HUES64 (cell line): ENCODE results near the gene TEX36. TPM values are rescaled to one million over a fixed set of nuclear protein-coding genes. Genes with fewer than 3 reads are reported as not detected.
"Not testable (repeated sequence)": the region's sequence is repeated elsewhere in the genome, so short reads cannot be mapped to it uniquely, and the experiment has no call there.

Source experiments
- H3K27ac ChIP-seq: 2 replicates; pipeline ENCODE4 v1.7.0; 2013; ENCODE audit warnings: low read depth, low read length, inconsistent platforms
- H3K27me3 ChIP-seq: 2 replicates; pipeline ENCODE4 v1.6.1; 2013; ENCODE audit warnings: mild to moderate bottlenecking, low read length; ENCODE audit not compliant: insufficient read depth
- H3K36me3 ChIP-seq: 2 replicates; pipeline ENCODE4 v1.6.1; 2013; ENCODE audit warnings: mild to moderate bottlenecking, low read length; ENCODE audit not compliant: insufficient read depth
- H3K4me1 ChIP-seq: 2 replicates; pipeline ENCODE4 v1.6.1; 2013; ENCODE audit warnings: mild to moderate bottlenecking, low read length, moderate library complexity; ENCODE audit not compliant: insufficient read depth
- H3K4me3 ChIP-seq: 2 replicates; pipeline ENCODE4 v1.5.1; 2013; ENCODE audit warnings: mild to moderate bottlenecking, low read length, moderate library complexity
- H3K9ac ChIP-seq: 2 replicates; pipeline ENCODE4 v1.6.1; 2013; ENCODE audit warnings: mild to moderate bottlenecking, low read depth, low read length
- H3K9me3 ChIP-seq: 2 replicates; pipeline ENCODE4 v1.6.1; 2013; ENCODE audit warnings: low read depth, low read length; ENCODE audit not compliant: insufficient read depth
- WGBS: fragments of 150-250, 120-280 bp; methylation state at CpG from one replicate; pipeline ENCODE4 v1.1.7; 2013; ENCODE audit warnings: missing lambda C conversion rate; 5-methylcytosine and 5-hydroxymethylcytosine counted together
- polyA plus RNA-seq, 2 experiments: library from polyadenylated mRNA; stranded (reverse); fragments of 50-300 nt; gene quantifications; one replicate each; pipeline ENCODE4 v1.2.3, GENCODE V29; 2013

The TEX36 gene
- polyA plus RNA-seq (2013, experiment 1 of 2), result not detected
- polyA plus RNA-seq (2013, experiment 2 of 2), result not detected

GRCh38 chr10:125683063-125683462, at the start of gene TEX36:
Gene TEX36 (minus strand): TSS chr10:125683163. CDS start chr10:125682989, 174 bp downstream.
- WGBS, result 77% methylated on average over 3 of the region's 3 CpGs
- Histone ChIP-seq H3K9me3 (no peaks in the 10 kb centered on the region), H3K4me3 (no peak within 1 kb of the TSS), H3K9ac (no peak within 1 kb of the TSS), H3K36me3 (no peaks in the 10 kb centered on the region), H3K27ac (no peak within 1 kb of the TSS), H3K27me3 (no peaks in the 10 kb centered on the region), H3K4me1 (no peaks in the 10 kb centered on the region)

GRCh38 chr10:125727436-125727835, 44.5 kb upstream of the TEX36 start:
- H3K36me3 ChIP-seq, result peaks cover 100% of the 10 kb centered on the region
- H3K9ac ChIP-seq, result no peak overlapping the region
- H3K9me3 ChIP-seq, result no peaks in the 10 kb centered on the region
- 66% methylated on average over 3 of the region's 3 CpGs for WGBS
- no peaks in the 10 kb centered on the region for H3K4me1 ChIP-seq
- H3K4me3 ChIP-seq, result no peak overlapping the region
- no peak overlapping the region for H3K27ac ChIP-seq
- H3K27me3 ChIP-seq, result no peaks in the 10 kb centered on the region

GRCh38 chr10:125726914-125727313, 44.0 kb upstream of the TEX36 start:
- H3K4me3 ChIP-seq, result no peak overlapping the region
- no peaks in the 10 kb centered on the region for H3K27me3 ChIP-seq
- H3K27ac ChIP-seq, result no peak overlapping the region
- no peak overlapping the region for H3K9ac ChIP-seq
- no peaks in the 10 kb centered on the region for H3K4me1 ChIP-seq
- peaks cover 100% of the 10 kb centered on the region for H3K36me3 ChIP-seq
- 95% methylated on average over 7 of the region's 7 CpGs for WGBS
- H3K9me3 ChIP-seq, result no peaks in the 10 kb centered on the region

GRCh38 chr10:125722811-125723210, 39.8 kb upstream of the TEX36 start:
- Histone ChIP-seq H3K9me3 (no peaks in the 10 kb centered on the region), H3K4me1 (no peaks in the 10 kb centered on the region), H3K27me3 (no peaks in the 10 kb centered on the region), H3K9ac (no peak overlapping the region), H3K27ac (no peak overlapping the region), H3K4me3 (no peak overlapping the region), H3K36me3 (peaks cover 70% of the 10 kb centered on the region)
- WGBS, result 92% methylated on average over 1 of the region's 1 CpG

GRCh38 chr10:125721035-125721434, 38.1 kb upstream of the TEX36 start:
- Histone ChIP-seq H3K4me1 (no peaks in the 10 kb centered on the region), H3K9me3 (no peaks in the 10 kb centered on the region), H3K36me3 (peaks cover 52% of the 10 kb centered on the region), H3K9ac (peak overlapping the region; percentile 96; the same call in 1 of the 2 replicates), H3K4me3 (peak overlapping the region; percentile 94), H3K27me3 (no peaks in the 10 kb centered on the region), H3K27ac (no peak overlapping the region)
- 94% methylated on average over 6 of the region's 6 CpGs for WGBS

GRCh38 chr10:125720002-125720382, 37.0 kb upstream of the TEX36 start:
- H3K4me3 ChIP-seq, result peak overlapping the region; percentile 94
- H3K4me1 ChIP-seq, result no peaks in the 10 kb centered on the region
- H3K9ac ChIP-seq, result peak overlapping the region; percentile 96
- no peaks in the 10 kb centered on the region for H3K27me3 ChIP-seq
- H3K36me3 ChIP-seq, result peaks cover 41% of the 10 kb centered on the region
- H3K27ac ChIP-seq, result peak overlapping the region; percentile 79
- H3K9me3 ChIP-seq, result no peaks in the 10 kb centered on the region
- WGBS, result 3% methylated on average over 15 of the region's 15 CpGs

GRCh38 chr10:125719173-125720001, 36.4 kb upstream of the TEX36 start, which contains the start of gene EDRF1:
Gene EDRF1 (plus strand): TSS chr10:125719709. CDS start chr10:125719808, 99 bp downstream.
- no peaks in the 10 kb centered on the region for H3K27me3 ChIP-seq
- under 1% methylated on average over 72 of the region's 72 CpGs for WGBS
- H3K27ac ChIP-seq, result peak within 1 kb of the TSS; percentile 79
- peaks cover 35% of the 10 kb centered on the region for H3K36me3 ChIP-seq
- peak within 1 kb of the TSS; percentile 96 for H3K9ac ChIP-seq
- H3K4me1 ChIP-seq, result no peaks in the 10 kb centered on the region
- peak within 1 kb of the TSS; percentile 94 for H3K4me3 ChIP-seq
- no peaks in the 10 kb centered on the region for H3K9me3 ChIP-seq

DNA sequence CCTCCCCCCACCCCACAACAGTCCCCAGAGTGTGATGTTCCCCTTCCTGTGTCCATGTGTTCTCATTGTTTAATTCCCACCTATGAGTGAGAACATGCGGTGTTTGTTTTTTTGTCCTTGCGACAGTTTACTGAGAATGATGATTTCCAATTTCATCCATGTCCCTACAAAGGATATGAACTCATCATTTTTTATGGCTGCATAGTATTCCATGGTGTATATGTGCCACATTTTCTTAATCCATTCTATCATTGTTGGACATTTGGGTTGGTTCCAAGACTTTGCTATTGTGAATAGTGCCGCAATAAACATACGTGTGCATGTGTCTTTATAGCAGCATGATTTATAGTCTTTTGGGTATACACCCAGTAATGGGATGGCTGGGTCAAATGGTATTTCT, 31.8 kb upstream of the TEX36 start:
- not testable (repeated sequence) for H3K36me3 ChIP-seq

DNA sequence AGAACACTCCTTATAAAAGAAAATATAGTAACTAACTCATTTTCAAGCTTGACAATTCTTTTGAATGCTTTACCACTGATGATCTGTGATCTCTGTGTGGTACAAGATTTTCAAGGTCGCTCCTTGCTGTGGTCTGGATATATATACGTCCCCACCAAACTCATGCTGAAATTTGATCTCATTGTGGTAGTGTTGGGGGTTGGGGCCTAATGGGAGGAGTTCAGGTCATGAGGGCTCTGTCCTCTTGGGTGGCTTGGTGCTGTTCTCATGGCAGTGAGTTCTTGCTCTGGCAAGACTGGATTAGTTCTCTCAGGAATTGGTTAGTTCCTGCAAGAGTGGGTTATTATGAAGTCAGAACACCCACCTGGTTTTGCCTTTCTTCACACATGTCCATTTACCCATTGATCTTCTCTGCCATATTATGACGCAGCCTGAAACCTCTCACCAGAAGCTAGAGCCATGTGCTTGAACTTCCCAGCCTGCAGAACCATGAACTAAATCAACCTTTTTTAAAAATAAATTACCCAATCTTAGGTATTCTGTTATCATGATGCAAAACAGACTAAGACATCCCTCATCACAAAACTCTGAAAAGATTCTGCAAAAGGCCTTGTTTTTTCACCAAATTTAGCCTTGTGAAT, 28.3 kb upstream of the TEX36 start:
- 92% methylated on average over 3 of the region's 3 CpGs for whole genome bisulfite sequencing
- Histone ChIP-seq H3K27ac (no peak overlapping the region), H3K4me1 (peaks cover 24% of the 10 kb centered on the region), H3K4me3 (no peak overlapping the region), H3K27me3 (no peaks in the 10 kb centered on the region), H3K9me3 (no peaks in the 10 kb centered on the region; the same call in 1 of the 2 replicates), H3K9ac (no peak overlapping the region), H3K36me3 (no peaks in the 10 kb centered on the region)

More for the DNA sequence above, 31.8 kb upstream of the TEX36 start:
- WGBS, result no CpG with 5 or more reads among the region's 4 CpGs
- H3K27me3 ChIP-seq, H3K9me3 ChIP-seq, H3K27ac ChIP-seq, H3K9ac ChIP-seq, H3K4me3 ChIP-seq, H3K4me1 ChIP-seq: not testable (repeated sequence)

DNA sequence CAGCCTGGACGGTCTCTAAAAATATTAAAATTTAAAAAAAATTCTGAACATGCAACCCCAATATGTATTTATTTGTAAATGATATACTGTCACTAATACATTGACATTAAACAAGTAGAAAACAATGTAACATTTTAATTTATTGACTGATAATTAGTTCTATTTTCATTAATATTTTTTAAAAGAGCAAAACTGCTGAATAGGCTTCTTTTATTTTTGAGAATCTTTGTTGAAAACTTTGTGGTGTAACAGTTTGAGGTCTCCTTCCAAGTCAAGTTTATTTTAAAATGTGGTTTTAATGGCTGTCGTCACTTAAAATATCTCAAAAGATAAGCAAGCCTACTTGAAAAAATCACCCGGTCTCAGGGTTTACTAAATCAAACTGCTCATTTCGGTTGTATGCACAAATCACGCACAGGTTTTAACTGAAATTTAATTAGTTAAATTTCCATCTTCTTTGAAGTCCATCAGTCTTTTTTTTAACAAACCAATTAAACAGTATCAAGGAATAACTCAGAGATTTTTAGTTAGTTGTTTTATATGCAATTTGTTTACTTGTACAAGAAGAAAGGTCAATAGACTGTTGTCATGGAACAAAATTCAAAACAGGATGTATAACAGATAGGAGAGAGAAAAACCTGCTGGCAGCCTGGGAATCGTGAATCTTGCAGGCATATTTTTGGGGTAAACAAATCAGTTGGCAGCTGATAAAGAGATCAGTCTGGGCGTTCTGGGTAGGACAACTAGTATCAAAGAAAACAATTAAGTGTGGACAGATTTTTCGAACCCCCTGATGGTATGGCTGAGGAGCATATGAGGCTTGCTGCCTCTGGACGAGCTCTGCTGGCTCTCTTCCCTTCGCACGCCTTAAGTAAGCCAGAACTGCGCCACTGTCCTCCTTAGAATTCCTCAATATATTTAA, 26.9 kb upstream of the TEX36 start:
- 93% methylated on average over 10 of the region's 12 CpGs for WGBS

More for the DNA sequence above, 26.9 kb upstream of the TEX36 start:
- no peaks in the 10 kb centered on the region for H3K36me3 ChIP-seq
- H3K4me3 ChIP-seq, result no peak overlapping the region
- H3K4me1 ChIP-seq, result peaks cover 24% of the 10 kb centered on the region
- H3K27ac ChIP-seq, result no peak overlapping the region
- no peak overlapping the region for H3K9ac ChIP-seq
- H3K9me3 ChIP-seq, result no peaks in the 10 kb centered on the region; the same call in 1 of the 2 replicates
- no peaks in the 10 kb centered on the region for H3K27me3 ChIP-seq
